ENCODE measurements around the gene GOLGA8O. TPM values are rescaled to one million over a fixed set of nuclear protein-coding genes. Genes with fewer than 3 reads are reported as not detected.
"Not testable (repeated sequence)": the region's sequence is repeated elsewhere in the genome, so short reads cannot be mapped to it uniquely, and the experiment has no call there.

GOLGA8O gene
- total RNA-seq, 1 experiment from 2014 or later: 0.49 TPM

- TF ChIP-seq RAD21 (IDR thresholded peaks at IDR 0.05; ENCODE audit: low read depth): 0 out of 2 replicates have a peak, but pooled peaks have one; percentile 4
- H2AFZ ChIP-seq (ENCODE audit: low read depth, low read length, poor library complexity, severe bottlenecking); H3K9ac ChIP-seq (ENCODE audit: low read length); H3K4me1 ChIP-seq (ENCODE audit: control insufficient read depth in 1 of 2, insufficient read depth in 2 of 2, low read length in 2 of 2); H3K4me2 ChIP-seq (ENCODE audit: low read length); H3K9me2 ChIP-seq (ENCODE audit: insufficient read depth); H3K27me3 ChIP-seq (ENCODE audit: insufficient read depth, low read length); DNase-seq (ENCODE audit: low read depth, low spot score); ATAC-seq; H3K36me3 ChIP-seq (ENCODE audit: control insufficient read depth in 1 of 2, insufficient read depth in 2 of 2, low read length in 2 of 2); H3K27ac ChIP-seq (ENCODE audit: low read depth, low read length); intact Hi-C loops (cut with micrococcal nuclease); CTCF ChIA-PET; H3K79me2 ChIP-seq (ENCODE audit: insufficient read depth, low read length); H4K20me1 ChIP-seq (ENCODE audit: insufficient read depth); H3K9me3 ChIP-seq (ENCODE audit: control insufficient read depth in 1 of 2, insufficient read depth in 1 of 2, low read depth in 1 of 2, low read length in 2 of 2); RAD21 ChIA-PET (ENCODE audit: low non-redundant PET in 1 of 2, low total read pairs in 2 of 2, uncharacterized antibody in 2 of 2, unreplicated experiment in 2 of 2); POLR2A ChIA-PET; BruUV-seq (replicated peaks); H3K4me3 ChIP-seq (replicated peaks in 1 of 2; ENCODE audit: low read depth in 1 of 2, low read length in 2 of 2): not testable (repeated sequence)
Measured at GRCh38 chr15:32407903-32408302, 47.5 kb downstream of the GOLGA8O start.

GRCh38 chr15:32403192-32403591 lies 52.2 kb downstream of the GOLGA8O start, which contains the start of gene GOLGA8K:
Gene GOLGA8K (minus strand): TSS chr15:32403292. CDS start chr15:32403194, 98 bp downstream.
- POLR2A ChIA-PET; H3K36me3 ChIP-seq (ENCODE audit: control insufficient read depth in 1 of 2, insufficient read depth in 2 of 2, low read length in 2 of 2); H3K4me2 ChIP-seq (ENCODE audit: low read length); H3K9me3 ChIP-seq (ENCODE audit: control insufficient read depth in 1 of 2, insufficient read depth in 1 of 2, low read depth in 1 of 2, low read length in 2 of 2); H3K9me2 ChIP-seq (ENCODE audit: insufficient read depth); DNase-seq (ENCODE audit: low read depth, low spot score); RAD21 ChIA-PET (ENCODE audit: low non-redundant PET in 1 of 2, low total read pairs in 2 of 2, uncharacterized antibody in 2 of 2, unreplicated experiment in 2 of 2); CTCF ChIA-PET; H3K27me3 ChIP-seq (ENCODE audit: insufficient read depth, low read length); BruUV-seq (replicated peaks); H3K27ac ChIP-seq (ENCODE audit: low read depth, low read length); H3K9ac ChIP-seq (ENCODE audit: low read length); H4K20me1 ChIP-seq (ENCODE audit: insufficient read depth); intact Hi-C loops (cut with micrococcal nuclease); H2AFZ ChIP-seq (ENCODE audit: low read depth, low read length, poor library complexity, severe bottlenecking); H3K4me1 ChIP-seq (ENCODE audit: control insufficient read depth in 1 of 2, insufficient read depth in 2 of 2, low read length in 2 of 2); H3K4me3 ChIP-seq (replicated peaks in 1 of 2; ENCODE audit: low read depth in 1 of 2, low read length in 2 of 2); H3K79me2 ChIP-seq (ENCODE audit: insufficient read depth, low read length); ATAC-seq: not testable (repeated sequence)

- H3K36me3 ChIP-seq (ENCODE audit: control insufficient read depth in 1 of 2, insufficient read depth in 2 of 2, low read length in 2 of 2); H3K4me3 ChIP-seq (replicated peaks in 1 of 2; ENCODE audit: low read depth in 1 of 2, low read length in 2 of 2); intact Hi-C loops (cut with micrococcal nuclease); H4K20me1 ChIP-seq (ENCODE audit: insufficient read depth); H3K9ac ChIP-seq (ENCODE audit: low read length); POLR2A ChIA-PET; ATAC-seq; H3K79me2 ChIP-seq (ENCODE audit: insufficient read depth, low read length); H3K27me3 ChIP-seq (ENCODE audit: insufficient read depth, low read length); CTCF ChIA-PET; H3K4me2 ChIP-seq (ENCODE audit: low read length); H2AFZ ChIP-seq (ENCODE audit: low read depth, low read length, poor library complexity, severe bottlenecking); H3K4me1 ChIP-seq (ENCODE audit: control insufficient read depth in 1 of 2, insufficient read depth in 2 of 2, low read length in 2 of 2); BruUV-seq (replicated peaks); H3K27ac ChIP-seq (ENCODE audit: low read depth, low read length); H3K9me3 ChIP-seq (ENCODE audit: control insufficient read depth in 1 of 2, insufficient read depth in 1 of 2, low read depth in 1 of 2, low read length in 2 of 2); RAD21 ChIA-PET (ENCODE audit: low non-redundant PET in 1 of 2, low total read pairs in 2 of 2, uncharacterized antibody in 2 of 2, unreplicated experiment in 2 of 2); H3K9me2 ChIP-seq (ENCODE audit: insufficient read depth); DNase-seq (ENCODE audit: low read depth, low spot score): not testable (repeated sequence)
Measured at GRCh38 chr15:32396522-32396921, 58.9 kb downstream of the GOLGA8O start.

Other genes with a start within 250 kb of the GOLGA8O start
- gene GOLGA8K, start 52.3 kb downstream of the GOLGA8O start, total RNA-seq (2021; ENCODE audit: unreplicated experiment): 3.3 TPM
- 2.4 TPM for gene GOLGA8N, start 137.8 kb upstream of the GOLGA8O start, total RNA-seq (2021; ENCODE audit: unreplicated experiment)
- 102 TPM for gene ARHGAP11A, start 159.9 kb upstream of the GOLGA8O start, total RNA-seq (2021; ENCODE audit: unreplicated experiment)
- 1.7 TPM for gene SCG5, start 186.1 kb upstream of the GOLGA8O start, total RNA-seq (2021; ENCODE audit: unreplicated experiment)